T-helper 1 cell (primary cell): Measurements from ENCODE around the gene PIM2.
"Not testable (repeated sequence)": the region's sequence is repeated elsewhere in the genome, so short reads cannot be mapped to it uniquely, and the experiment has no call there.

Experiments used
- DNase-seq, 5 donors: peaks; one replicate each; pipeline ENCODE4 v3.0.0-alpha.2; 2012 to 2020

Gene PIM2

DNA sequence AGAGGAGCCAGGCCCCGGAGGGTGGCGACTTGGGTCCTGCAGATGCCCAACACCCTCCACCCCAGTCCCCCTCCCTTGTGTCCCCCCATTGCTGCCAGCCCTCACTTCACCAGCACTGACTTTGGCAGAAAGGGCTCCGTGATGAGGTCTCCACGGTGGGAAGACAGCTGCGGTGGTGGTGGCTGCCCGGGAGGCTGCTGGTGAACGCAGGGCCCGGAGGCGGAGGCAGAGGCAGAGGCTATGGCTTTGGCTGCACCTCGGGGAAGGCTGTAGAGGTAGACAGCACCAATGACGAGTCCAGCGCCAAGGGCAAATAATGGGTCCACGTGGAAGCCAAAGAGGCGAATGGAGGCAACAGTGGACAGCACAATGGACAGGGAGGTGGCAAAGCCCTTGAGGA lies 14.2 kb downstream of the PIM2 start:
- no peak for DNase-seq

DNA sequence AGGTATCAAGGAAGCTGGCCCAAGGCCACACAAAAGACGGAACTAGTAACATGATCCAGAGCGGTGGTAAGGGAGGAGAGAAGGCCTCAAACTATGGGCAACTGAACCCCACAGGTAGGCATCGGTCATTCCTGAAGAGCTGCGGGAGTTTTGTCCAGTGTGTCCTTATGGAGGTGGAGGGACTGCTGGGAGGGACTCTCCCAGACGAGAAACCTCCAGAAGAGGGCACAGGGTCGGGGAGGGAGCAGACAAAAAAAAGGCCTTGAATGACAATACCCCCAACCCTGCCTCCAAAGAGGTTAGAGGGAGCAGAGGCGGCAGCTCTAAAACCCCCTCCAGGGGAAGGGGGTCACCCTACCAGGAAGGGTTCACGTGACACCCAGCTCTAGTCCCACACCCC lies 14.6 kb downstream of the PIM2 start:
- DNase-seq, result no peak

DNA sequence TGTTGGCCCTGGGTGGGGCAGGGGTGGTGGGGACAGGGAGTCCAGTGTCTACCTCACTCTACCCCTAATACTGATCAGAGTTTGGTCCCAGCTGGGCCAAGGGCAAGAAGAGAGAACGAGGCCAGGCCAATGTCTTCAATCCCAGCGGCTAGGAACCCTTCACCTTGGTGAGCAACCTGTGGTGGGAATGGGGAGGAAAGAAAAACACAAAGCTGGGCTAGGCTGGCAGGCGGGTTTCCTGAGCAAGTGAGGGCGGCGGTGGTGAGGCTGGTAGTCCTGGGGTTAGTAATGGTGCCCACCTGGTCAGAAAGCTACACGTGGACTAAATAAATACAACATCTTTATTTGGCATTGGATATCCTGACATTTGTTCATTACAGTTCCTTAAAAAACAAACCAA lies 15.5 kb downstream of the PIM2 start:
- no peak for DNase-seq

DNA sequence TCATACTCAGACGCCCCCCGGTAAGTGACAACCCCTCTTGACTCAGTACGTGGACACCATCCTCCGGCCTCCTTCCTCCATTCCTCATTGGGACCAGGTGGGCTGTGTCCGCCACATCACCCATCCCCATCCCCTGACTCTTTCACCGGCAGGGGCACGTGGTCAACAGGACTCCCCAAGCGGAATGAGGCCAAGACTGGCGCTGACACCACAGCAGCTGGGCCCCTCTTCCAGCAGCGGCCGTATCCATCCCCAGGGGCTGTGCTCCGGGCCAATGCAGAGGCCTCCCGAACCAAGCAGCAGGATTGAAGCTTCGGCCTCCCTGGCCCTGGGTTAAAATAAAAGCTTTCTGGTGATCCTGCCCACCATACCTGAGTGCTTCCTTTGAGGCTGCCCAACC lies 16.0 kb downstream of the PIM2 start:
- DNase-seq, result no peak

DNA sequence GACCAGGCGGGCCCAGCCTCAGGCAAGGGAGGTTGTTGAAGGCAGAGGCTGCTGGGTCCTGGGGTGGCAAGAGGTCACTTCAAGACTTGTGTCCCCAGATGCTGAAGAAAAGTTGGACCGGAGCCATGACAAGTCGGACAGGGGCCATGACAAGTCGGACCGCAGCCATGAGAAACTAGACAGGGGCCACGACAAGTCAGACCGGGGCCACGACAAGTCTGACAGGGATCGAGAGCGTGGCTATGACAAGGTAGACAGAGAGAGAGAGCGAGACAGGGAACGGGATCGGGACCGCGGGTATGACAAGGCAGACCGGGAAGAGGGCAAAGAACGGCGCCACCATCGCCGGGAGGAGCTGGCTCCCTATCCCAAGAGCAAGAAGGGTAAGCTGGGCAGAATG lies 16.7 kb downstream of the PIM2 start:
- no peak for DNase-seq

DNA sequence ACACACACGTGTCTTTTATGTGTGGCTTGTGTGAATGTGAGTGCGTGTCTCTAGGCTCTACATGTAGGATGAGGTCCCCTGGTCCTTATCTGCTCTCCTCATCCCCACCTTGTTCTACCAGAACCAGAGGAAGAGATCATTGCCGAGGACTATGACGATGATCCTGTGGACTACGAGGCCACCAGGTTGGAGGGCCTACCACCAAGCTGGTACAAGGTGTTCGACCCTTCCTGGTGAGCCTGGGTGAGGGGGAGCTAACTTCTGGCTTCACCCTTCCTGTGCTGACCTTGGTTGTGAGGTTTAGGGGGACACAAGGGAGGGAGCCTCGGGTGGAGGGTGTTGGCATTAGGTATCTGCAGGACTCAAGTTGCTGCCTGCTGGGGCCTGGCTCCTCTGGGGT lies 17.8 kb downstream of the PIM2 start:
- no peak for DNase-seq

DNA sequence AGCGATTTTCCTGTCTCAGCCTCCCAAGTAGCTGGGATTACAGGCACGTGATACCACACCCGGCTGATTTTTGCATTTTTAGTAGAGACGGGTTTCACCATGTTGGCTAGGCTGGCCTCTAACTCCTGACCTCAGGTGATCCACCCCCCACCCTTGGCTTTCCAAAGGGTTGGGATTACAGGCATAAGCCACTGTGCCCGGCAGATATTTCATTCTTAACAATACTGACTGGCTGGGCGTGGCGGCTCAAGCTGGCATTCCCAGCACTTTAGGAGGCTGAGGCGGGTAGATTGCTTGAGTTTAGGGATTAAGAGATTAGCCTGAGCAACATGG lies 19.8 kb downstream of the PIM2 start:
- DNase-seq, result no peak

DNA sequence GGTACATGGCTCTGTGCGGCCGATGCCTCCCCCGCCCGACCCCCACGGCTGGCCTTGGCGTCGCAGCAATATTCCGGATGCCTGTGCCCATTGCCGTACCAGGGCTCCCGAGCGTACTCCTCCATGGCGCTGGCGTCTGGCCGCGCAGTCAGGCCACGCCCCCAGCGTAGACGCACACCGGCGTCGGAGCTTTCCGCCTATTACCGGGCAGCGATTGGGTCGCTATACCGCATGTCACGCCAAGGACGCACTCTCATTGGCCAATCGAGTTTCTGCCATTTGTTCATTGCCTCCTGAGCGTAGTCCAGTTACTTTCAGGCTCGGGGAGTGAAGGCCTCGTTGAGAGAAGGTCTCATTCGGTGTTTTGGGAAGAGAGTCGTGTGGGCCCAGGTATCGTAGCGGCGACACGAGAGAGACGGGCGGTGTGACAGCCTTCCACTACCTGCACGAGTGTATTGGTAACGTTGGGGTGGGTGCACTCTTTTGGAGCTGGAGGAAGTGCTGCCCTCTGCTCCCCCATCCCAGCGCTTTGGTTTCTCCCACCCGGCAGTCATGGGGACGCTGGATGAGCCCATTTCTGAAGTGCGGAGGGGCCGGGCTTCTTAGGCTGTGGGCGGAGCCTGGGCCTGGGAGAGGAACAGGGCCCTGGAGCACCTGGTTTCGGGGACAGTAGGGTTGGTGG lies 21.1 kb downstream of the PIM2 start, which contains the start of the genes PQBP1 and TIMM17B:
TSS of gene PQBP1 (plus strand) at position 306 of the 682 bp plus-strand sequence. CDS start 580 bp downstream, outside the sequence.
TSS of gene TIMM17B (minus strand) at position 144 of the 682 bp plus-strand sequence. CDS start at position 125, 19 bp downstream.
- DNase-seq, result peak; percentile 75 to 96 (median 84)

DNA sequence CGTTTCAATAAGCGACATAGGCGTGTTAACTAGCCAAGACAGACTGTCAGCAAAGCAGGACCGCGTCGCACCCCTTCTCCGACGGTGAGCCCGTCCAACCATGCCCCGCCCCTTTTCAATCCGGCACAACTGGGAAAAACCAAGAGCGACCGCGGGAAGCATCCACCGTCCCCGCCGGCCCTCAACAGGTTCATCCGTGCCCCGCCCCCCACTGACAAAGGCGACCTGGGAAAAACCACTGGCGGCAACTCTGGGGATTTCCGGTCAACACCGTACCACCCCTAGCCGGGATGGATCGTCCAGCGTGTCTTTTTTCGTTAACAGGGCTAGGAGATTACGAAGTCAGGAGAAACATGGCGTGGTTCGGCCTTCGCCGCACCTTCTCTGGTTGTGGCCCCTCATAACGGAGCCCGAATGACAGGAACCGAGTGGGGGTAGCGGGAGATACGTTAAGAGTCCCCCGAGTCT lies 21.6 kb downstream of the PIM2 start:
- peak; percentile 42 to 65 (median 57) for DNase-seq

DNA sequence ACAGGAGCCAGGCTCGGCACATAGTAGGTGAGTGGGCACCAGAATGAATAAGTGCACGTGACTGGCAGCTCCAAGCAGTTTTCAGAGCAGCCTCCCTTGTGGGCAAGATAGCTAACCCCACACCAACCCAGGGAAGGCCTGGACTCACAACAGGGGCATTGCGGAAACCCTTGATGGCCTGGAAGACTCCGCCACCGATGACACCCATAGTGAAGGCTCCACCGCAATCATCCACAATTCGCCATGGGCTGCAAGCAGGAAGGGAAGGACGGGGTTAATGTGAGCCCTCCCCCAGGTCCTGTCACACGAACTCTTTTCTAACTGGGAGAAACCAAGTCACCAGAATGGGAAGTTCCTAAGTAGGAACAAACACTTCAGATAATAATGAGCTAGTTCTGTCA lies 22.2 kb downstream of the PIM2 start:
- DNase-seq, result no peak

DNA sequence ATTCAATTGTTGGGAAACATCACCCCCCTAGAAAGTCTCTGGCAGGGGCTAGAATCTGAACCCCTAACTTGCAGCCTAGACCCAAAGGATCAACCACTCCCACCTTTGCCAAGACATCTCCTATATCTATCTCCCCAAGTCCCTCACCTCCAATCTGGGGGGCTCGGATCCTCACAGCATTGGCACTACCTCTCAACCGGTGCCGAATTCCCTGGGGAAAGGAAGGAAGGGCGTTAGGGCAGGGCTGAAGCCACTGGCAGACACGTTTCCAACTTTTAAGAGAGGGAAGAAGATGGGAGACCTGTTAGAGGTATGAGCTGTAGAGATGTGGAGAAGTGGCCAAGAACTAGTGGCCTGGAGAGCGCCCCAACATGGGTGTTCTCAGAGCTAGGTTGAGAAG lies 23.9 kb downstream of the PIM2 start:
- DNase-seq, result no peak

DNA sequence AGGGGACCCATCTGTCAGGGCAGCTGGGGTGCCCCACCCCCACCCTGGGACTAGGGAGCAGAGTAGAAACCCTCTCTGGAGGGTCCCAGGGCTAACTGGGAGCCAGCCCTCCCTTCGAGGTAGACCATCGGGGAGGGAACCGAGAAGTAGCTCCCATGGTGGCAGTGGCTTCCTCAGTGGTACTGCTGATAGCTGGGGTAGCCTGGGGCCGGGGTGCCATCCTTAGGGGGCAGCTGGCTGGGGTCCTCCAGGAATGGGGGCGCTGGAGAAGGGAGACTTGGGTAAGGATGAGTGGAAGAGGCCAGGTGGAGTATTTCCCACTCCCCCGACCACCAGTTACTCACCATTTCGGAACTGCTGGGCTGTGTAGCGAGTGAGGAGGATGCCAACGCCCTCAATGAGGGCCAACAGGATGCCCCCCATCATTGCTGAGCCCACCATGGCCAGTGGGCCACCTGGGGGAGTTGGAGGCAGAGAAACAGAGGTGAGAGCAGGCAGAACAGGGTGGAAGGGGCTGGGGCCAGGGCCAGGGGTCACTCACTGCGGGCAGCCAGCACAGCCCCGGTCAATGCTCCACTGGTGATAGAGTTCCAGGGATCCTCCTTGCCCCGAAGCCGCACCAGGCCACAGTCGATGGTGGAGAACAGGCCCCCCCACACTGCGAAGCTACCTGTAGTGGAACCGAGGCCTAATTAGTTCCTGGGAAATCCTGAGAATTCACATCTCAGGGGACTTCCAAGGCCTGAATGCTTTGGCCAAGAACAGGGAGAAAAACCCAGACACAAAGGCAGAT lies 25.1 kb downstream of the PIM2 start:
- no peak for DNase-seq

DNA sequence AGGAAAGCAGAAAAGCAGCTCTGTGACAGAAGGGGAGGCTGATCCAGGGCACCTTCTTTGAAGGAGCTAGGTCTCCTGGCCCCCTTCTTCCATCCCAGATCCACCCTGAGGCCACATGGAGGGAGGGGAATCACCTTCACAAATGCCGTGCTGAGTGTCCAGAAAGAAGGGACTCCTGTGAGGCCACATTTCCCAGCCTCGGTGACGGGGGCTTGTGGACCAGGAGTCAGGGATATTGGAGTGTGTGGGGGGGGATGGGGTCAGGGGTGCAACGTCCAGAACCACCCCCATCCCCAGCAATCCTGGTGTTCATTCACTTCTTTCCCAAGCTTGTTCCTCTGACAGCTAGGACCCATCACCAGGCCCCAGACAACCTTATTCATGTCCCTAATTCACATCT lies 25.9 kb downstream of the PIM2 start:
- DNase-seq, result no peak

DNA sequence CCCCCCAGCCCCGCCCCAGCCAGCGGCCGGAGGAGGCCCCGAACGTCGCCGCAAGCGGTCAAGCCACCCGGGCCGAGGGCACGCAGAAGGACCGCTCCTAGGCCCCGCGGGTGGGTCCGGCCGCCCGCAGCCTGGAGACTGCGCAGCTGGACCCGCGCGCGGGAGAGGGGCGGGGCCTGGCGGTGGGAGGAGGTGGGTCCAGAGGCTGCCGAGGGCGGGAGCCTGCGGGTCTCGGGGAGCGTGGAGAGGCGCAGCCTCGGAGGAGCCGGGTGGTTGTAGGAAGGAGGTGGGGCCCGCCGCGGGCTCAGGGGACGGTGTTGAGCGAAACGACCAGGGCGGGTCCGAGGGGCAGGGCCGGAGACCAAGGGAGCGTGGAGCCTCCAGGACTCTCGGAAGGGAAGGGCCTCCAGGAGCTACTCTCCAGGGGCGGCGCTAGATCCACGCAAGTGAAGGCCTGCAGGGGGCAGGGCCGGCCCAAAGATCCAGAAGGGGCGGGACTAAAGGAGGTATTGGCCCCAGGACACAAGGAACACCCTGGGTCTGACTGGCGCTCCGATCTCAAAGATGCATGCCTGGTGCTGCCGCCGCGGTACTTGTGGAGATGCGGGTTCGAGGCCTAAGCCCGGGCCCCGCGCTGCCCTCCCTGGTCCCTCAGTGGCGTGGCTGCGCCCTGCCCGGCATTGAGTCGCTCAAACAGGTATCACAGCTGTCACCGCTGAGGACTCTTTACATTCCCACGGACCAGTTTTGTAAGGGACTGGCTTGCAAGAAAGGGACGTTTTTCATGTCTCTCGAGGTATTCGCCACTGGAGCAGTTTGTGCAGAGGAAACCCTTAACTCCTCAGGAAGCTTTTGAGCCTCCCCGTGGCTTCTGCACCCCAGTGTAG lies 27.2 kb downstream of the PIM2 start:
- DNase-seq, result peak; percentile 60 to 84 (median 71)

DNA sequence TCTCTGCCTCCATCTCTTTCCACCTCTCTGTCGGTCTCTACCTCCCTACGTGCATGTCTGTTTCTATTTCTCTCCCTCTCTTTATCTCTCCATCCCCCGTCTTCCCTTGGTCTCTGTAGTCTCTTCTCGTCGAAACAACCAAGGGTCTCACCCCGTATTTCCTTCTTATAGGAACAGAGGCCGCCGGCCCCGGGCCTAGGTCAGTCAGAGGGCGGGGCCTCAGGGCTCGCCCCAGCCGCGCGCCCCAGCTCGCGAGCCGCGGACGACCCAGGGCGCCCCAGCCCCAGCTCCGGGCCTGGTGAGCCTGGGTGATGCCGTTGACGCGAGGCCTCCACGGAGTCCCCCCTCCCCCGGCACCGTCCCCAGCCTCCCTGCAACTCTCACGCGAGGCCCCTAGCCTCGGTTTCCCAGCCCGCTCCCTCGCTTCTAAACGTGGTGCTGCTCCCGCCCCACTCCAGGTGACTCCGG lies 27.9 kb downstream of the PIM2 start:
- peak in 1 of 5 donors; percentile 16 for DNase-seq

DNA sequence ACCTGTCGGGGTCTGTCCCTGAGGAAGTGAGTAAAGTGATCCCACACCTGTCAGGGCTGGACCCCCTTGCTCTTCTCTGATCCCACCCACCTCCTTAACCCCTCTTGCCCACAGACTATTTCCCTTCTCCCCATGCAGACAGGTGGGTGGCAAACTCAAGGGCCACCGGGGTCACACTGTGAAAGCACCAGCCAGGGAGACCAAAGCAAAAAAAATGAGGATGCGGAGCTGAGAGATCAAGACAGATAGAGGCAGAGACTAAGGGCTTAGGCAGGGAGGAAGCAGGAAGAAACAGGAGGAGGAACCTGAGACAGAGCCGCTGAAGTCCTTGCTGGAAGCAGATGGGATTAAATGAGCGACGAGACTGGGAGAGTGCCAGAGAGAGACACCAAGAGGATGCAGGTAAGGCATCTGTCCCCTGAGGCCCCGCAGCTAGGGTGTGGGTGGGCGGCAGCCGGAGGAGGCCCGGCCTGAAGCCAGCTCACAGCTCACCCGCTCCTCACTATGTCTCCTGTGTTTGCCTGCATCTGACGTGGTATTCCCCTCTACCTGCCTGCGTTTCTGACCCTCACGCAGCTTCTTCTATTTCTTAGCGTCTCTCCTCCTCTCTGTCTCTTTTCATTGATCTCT lies 28.4 kb downstream of the PIM2 start:
- DNase-seq, result no peak

DNA sequence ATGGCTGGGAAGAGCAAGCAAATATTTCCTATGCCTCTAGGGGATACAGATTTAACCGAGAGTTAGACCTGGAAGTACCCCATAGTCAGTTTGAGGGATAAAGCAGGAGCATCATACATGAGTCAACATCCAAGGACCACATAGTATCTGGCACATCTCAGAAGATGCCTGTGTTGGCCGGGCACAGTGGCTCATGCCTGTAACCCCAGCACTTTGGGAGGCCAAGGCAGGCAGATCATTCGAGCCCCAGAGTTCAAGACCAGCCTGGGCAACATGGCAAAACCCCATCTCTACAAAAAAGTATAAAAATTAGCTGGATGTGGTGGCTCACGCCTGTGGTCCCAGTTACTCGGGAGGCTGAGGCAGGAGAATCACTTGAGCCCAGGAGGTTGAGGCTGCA lies 32.2 kb downstream of the PIM2 start:
- DNase-seq, result not testable (repeated sequence)

DNA sequence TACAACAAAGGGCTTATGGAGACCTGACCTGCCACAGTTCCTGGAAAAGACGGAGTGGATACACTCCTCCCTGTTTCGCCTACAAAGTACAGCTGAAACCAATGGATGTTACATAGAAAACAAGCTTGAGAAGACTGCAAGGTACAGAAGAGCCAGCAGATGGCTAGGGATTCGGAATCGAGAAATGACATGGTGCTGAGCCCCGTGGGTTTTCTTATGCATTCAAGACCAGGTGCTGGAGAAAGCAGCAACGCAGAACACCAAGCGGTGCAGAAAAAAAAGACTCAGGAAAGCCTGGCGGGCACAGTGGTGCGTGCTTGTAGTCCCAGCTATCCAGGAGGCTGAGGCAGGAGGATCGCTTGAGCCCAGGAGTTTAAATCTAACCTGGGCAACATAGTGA lies 35.1 kb downstream of the PIM2 start:
- DNase-seq, result no peak

DNA sequence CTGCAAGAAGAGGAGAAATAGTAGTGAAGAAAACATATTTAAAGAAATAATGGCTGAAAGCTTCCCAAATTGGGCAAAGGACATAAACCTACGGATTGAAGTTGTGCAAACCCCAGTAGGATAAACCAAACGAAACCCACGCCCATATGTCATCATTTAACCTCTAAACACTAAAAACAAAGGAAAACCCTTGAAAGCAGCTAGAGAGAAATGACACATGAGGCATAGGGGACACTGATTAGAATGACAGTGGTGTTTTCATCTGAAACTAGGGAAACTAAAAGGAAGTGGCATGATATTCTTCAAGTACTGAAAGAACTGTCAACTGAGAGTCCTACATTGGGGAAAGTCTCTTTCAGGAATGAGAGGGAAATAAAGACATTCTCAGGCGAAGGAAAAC lies 41.9 kb downstream of the PIM2 start:
- DNase-seq, result not testable (repeated sequence)

DNA sequence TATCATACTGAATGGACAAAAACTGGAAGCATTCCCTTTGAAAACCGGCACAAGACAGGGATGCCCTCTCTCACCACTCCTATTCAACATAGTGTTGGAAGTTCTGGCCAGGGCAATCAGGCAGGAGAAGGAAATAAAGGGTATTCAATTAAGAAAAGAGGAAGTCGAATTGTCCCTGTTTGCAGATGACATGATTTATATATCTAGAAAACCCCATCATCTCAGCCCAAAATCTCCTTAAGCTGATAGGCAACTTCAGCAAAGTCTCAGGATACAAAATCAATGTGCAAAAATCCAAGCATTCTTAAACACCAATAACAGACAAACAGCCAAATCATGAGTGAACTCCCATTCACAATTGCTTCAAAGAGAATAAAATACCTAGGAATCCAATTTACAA lies 46.8 kb downstream of the PIM2 start:
- not testable (repeated sequence) for DNase-seq

DNA sequence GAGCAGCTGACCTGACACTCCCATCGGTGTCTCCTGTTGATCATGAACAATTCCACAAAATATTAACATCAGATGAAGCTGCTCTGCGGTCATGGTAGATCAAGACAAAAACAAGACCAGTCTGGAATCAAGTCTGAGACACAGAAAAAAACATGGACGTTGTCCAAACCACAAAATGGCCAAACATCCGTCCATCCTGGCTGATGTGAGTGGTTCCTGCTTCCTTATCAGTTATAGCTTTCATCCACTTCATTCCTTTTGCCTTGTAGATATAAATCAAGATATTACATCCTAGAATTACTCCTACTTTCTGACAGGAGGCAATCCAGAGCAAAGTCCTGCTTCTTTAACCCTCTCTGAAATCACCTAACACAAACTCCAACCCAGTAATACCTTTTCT lies 54.6 kb downstream of the PIM2 start:
- no peak for DNase-seq
